ENCODE measurements around the gene ALG12.

DNA sequence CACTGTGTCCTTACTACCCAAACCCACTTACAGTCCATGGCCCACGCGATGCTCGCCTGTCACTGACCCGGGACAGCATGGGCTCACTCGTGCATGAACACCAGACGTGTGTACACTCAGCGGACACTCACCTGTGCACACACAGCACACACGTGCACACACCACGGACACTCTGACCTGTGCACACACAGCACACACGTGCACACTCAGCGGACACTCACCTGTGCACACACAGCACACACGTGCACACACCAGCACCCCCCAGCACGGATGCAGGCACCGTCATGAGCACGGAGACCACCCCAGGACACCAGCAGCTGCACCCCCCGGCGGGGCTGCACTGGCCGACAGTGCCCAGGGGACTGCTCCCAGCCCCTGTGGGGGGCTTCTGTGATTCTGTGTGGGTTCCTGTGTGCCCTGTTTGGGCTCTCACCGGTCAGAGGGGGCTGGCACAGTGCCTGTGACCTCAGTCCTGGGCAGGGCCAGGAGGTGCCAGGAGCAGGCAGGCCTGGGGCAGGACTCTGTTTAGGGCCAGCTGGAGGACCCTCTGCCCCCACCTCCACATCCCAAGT, 20.4 kb upstream of the ALG12 start:
- TF ChIP-seq, protein P1, sequence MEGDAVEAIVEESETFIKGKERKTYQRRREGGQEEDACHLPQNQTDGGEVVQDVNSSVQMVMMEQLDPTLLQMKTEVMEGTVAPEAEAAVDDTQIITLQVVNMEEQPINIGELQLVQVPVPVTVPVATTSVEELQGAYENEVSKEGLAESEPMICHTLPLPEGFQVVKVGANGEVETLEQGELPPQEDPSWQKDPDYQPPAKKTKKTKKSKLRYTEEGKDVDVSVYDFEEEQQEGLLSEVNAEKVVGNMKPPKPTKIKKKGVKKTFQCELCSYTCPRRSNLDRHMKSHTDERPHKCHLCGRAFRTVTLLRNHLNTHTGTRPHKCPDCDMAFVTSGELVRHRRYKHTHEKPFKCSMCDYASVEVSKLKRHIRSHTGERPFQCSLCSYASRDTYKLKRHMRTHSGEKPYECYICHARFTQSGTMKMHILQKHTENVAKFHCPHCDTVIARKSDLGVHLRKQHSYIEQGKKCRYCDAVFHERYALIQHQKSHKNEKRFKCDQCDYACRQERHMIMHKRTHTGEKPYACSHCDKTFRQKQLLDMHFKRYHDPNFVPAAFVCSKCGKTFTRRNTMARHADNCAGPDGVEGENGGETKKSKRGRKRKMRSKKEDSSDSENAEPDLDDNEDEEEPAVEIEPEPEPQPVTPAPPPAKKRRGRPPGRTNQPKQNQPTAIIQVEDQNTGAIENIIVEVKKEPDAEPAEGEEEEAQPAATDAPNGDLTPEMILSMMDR (IDR thresholded peaks at IDR 0.05; ENCODE audit: insufficient read depth, low read depth, low read length): no peak
- no peak for TF ChIP-seq EZH2 (IDR thresholded peaks at IDR 0.05; ENCODE audit: insufficient read depth, low read length)
